GM10847 (cell line): Measurements from ENCODE around the gene HOXC4.

Experiments
- POLR2A ChIP-seq: IDR thresholded peaks from 2 replicates; pipeline ENCODE4 v1.6.1; 2011; ENCODE audit not compliant: insufficient read length; ENCODE audit errors: extremely low read depth

The HOXC4 gene

DNA sequence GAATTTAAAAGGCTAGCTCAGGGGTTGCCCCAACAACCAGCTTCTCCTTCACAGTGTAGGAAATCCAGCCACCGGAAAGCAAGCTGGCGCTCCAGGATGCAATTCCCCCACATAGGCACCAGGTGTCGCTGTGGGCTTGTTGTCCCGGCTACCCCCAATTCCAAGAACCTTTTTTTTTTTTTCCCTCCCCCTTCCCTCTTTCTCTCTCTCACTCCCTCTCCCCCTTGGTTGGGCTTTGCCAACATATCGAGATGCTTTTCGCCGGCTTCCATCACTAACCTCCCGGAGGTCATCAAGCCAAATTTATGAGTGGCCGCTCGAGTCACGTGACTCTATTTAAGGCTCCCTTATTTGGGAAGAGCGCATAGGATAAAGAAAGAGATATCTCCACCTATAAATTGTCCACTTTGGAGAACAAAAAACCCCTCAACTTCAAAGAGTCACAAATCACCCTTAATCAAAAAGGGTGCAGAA, 21.0 kb upstream of the HOXC4 start, which contains the start of gene HOXC5:
Gene HOXC5 (plus strand): TSS at position 424 of the 474 bp plus-strand sequence. CDS start 73 bp downstream, outside the sequence.
- no peak for TF ChIP-seq POLR2A

DNA sequence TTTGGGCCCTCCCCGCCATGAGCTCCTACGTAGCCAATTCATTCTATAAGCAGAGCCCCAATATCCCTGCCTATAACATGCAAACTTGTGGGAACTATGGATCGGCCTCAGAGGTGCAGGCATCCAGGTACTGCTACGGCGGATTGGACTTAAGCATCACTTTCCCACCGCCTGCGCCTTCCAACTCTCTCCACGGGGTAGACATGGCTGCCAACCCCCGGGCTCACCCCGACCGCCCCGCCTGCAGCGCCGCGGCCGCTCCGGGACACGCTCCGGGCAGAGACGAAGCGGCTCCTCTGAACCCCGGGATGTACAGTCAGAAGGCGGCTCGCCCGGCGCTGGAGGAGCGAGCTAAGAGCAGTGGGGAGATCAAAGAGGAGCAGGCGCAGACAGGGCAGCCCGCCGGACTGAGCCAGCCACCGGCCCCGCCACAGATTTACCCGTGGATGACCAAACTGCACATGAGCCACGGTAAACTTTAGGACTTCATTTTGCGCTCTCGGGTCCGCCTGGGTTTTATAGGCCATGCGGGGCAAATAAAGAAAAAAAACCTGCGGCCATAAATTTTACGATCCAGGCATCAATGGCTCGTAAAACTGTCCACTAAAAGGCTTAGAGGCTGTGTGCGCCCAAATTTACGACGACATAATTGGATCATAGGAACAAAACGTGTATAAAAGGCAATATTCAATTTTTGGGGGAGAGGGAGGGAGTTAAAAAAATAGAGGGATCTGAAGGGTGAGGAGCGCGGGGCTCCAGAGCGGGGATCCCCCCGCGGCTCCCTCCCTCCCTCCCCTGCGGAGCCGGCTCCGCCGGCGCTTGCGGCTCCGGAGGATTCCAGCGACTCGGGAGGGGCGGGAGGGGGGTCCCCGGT, 20.3 kb upstream of the HOXC4 start:
- no peak for TF ChIP-seq POLR2A

GRCh38 chr12:54033980-54034784, 19.5 kb upstream of the HOXC4 start:
- no peak for TF ChIP-seq POLR2A

DNA sequence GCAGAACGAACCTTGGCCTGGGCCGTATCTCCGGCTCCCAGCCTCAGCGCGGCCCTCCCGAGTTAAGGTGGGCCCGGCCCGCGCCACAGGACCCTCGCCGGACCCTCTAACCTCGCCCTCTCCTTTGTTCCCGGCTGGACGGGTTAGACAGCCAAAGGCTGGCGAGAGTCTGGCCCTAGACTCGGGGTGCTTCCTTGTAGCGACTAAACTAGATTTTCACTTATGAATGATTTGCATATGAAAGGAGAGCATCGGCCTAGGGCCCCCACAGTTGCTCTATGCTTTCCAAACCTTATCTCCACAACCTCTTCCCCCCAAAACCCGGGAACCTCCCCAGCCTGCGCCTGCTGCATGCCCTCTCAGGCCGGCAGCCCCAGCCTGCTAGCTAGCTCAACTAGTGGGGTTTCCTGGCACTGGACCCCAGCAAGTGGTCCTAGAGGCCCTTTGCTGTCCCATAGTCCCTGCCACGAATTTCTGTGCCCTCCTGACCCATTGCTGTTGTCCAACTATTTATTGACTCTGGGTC, 18.8 kb upstream of the HOXC4 start:
- no peak for TF ChIP-seq POLR2A

DNA sequence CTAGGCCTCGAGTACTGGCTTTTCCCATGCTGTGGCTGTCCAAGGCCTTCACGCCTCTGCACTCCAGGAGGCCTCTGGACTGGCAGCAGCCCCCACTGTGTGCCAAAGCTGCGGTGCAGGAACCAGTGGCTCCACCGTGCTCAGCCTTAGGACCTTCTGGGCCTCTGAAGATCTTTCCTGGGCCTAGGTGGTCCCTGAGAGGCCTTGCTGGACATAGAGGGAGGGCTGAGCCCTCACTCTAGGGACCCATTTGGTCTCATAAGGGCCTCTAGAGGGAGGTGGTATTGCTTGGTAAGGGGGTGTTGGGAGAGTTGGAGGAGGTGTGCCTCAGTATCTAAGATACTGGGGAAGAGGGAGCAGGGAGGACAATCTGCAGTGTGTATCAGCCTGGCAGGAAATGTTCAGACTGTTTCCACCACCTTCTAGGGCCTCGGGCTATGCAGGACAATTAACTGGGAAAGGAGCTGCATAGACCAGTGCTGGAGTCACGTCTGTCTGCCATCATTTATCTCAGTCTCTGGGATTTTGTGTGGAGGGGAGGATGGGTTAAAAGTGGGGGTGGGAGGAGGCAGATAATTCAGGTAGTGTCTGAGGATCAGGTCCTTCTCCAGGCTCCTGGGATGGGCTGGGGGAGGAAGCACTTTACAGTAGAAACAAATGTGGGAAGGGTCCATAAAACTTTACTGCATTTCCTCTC, 17.9 kb upstream of the HOXC4 start:
- no peak for TF ChIP-seq POLR2A

- TF ChIP-seq POLR2A, result no peak
Observed at GRCh38 chr12:54036620-54037359, 16.8 kb upstream of the HOXC4 start.

DNA sequence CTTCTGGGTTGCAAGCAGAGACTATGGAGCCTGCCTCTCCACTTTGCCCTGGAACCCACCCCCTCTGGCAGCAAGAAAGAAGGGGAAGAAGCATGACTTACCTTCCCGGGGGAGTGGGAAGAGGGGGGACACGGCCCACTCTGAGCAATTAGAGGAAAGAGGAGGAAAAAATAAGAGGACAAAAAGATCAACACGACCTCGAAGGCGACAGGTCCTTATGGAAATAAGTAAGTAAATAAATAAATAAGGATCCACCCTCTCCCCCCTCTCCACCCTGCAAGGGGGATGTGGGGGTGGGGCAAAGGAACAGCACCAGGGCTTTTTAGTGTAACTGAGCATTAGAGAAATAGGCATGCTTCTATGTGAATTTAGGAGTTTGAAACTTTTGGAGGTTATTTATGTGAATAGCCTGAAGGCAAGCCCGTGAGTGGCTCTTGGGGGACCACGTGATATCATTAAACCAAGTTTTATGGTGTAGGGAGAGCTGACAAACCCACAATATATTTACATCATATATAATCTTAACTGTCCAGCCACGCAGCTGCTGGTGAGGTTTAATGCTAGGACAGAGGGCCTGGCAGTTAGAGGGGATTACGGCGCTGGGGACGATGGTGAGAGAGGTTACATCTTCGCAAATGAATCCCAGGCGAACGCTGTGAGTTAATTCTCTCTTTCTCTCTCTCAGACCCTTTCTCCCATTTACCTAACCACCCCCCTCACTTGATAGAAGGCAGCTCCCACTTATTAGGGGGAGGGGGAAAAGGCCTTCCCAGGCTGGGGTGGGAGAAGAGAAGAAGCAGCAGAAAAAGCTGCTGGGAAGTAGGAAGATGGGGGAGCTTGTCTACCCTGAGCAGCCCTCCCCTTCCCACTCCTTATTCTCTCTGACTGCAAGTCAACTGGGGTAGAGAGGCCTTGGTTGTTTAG, 16.0 kb upstream of the HOXC4 start:
- no peak for TF ChIP-seq POLR2A

DNA sequence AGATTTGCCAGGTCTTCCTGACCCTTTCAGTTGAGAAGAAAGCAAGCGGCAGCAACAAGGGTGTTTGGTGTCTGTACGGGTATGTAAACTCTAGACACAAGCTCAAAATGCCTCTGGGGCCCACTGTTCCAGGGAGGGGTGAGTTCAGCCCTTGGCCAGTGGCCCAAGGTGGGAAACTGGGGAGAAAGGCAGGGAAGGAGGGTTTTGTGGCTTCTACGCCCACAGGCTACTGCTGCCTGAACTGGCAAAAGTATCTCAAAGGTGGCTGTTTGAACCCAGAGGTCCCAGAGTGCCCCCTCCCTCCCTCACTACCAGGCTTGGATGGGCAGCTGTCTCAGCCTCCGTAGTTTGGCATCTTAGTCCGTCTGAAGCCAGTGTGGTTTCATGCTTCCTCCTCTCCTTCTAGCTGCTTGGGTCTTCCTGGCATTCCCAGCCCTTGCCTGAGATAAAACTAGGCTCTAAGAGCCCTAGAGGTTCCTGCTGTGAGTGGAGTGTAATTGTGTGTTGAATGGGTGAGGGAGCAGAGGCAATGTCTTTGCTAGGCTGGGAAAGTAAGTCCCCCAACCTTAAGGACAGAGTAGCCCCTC, 15.3 kb upstream of the HOXC4 start:
- TF ChIP-seq POLR2A, result no peak

DNA sequence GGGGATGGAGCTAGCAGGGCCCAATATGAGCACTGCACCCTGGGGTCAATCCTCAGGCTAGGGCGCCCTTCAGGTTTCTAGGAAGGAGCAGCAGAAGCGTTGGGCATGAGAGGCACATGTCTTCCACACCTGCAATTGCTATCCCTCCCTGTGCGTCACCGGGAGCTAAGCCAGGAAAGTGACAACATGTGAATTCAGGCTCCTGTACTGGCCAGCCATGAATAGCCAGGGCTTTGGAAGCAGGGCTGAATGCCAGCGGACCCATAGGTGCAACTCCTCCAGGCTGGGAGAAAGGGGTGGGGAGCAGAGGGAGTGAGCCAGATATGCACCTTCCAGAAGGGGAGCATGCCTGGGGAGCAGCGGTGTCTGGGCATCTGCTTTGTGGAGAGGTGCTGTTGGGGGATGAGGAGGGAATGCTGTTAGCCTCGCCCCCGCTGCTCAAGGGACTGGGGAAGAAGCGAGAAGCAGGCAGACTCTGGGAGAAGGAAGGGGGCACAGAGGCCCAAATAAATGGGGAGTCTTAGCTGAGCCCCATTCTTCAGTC, 14.7 kb upstream of the HOXC4 start:
- TF ChIP-seq POLR2A, result no peak

DNA sequence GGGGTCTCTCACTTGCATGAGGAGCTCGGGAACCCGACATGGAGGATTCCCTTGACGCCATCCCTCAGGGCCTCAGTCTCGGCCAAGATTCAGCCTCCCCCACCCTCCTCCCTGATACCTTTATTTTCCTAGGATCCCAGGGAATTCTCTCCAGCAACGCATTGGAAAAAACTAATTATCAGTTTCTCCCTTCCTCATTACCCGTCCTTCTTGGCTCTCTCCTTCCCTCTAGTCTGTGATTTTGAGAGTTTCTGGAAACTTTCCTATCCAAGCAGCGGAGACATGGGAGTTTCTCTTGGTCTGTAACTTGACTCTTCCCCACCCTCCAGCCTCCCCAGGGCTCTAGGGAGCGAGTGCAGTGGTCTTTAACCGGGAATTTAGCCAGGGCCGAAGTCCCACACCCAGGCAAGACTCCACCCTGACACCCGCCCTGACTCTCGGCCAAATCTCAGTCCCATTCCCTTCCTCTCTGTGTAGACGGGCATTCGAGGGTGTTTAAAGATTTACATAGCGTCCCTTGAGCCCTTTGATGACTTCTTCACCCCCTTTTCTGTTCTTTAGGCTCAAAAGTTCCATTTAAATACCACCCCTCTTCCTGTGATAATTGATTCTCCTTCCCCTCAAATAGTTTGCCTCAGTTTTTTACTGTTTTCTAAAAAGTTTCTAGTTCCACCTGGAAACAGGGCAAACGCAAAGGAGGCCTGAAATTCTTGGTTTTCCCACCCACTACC, 14.1 kb upstream of the HOXC4 start:
- TF ChIP-seq POLR2A, result no peak

DNA sequence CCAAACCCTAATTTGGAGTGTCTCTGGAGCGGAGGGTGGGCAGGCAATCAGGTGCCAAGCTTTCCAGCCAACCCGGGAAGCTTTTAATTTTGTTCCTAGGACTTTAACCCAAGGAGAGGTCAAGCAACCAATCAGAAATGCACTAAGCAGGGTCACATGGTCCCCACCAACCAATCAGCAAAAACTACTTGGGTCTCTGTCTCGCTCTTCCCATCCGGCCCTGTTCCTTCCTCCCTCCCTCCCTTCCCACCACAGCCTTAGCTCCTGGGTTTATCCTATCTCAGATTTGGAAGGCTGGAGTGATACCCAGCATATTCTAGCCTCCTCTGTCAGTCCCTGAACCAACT, 13.5 kb upstream of the HOXC4 start:
- no peak for TF ChIP-seq POLR2A

DNA sequence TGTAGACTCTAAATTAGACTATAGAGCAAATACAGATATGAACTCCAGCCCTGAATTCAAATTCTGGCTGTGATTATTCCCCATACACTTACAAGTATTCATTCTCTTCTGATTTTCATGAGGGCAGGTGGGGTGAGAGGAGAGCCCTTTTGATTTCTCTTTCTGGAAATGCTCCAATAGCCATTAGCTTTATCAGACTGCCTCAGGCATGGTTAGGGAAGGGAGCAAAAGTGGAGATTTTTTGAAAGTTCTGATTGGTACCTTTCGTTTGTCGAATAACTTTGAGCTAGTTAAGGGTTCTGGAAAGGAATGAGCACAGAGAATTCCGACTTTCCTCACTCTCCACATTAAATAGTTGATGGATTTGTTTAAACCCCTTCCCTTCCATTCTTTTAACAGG, 13.0 kb upstream of the HOXC4 start:
- TF ChIP-seq POLR2A, result no peak
